Stomach (tissue), 9 donors: ENCODE measurements around the gene DSE. TPM values are rescaled to one million over a fixed set of nuclear protein-coding genes. Genes with fewer than 3 reads are reported as not detected.

Experiments used
- DNase-seq, 2 donors: peaks; one replicate each; pipeline versions ENCODE4 v3.0.0 to v3.0.0-alpha.2; 2013 to 2019
- H3K27ac ChIP-seq, 5 donors: fragments of 200-600 bp in 4 of 5; sonication (generic) in 4 of 5; one replicate each; pipeline ENCODE4 v1.5.1; 2013 to 2019; ENCODE audit warnings: mild to moderate bottlenecking in 1 of 5, moderate library complexity in 1 of 5
- H3K27me3 ChIP-seq, 3 donors: fragments of 200-600 bp; sonication (generic); one replicate each; pipeline ENCODE4 v1.5.1; 2017 to 2019; ENCODE audit warnings: mixed run types in 1 of 3
- H3K36me3 ChIP-seq, 4 donors: fragments of 200-600 bp; sonication (generic); 1 replicate in 3 of 4; 2 replicates in 1 of 4; pipeline ENCODE4 v1.5.1; 2016 to 2019
- H3K4me1 ChIP-seq, 4 donors: fragments of 200-600 bp; sonication (generic); one replicate each; pipeline ENCODE4 v1.5.1; 2016 to 2019
- H3K4me3 ChIP-seq, 4 donors: fragments of 200-600 bp; sonication (generic) in 3 of 4; one replicate each; pipeline ENCODE4 v1.5.1; 2016 to 2019; ENCODE audit warnings: mild to moderate bottlenecking in 1 of 4
- H3K9me3 ChIP-seq, 4 donors: fragments of 200-600 bp; sonication (generic); one replicate each; pipeline ENCODE4 v1.5.1; 2016 to 2019
- CTCF ChIP-seq, 7 experiments: fragments of 450-650 bp in 4 of 7; fragments of 200-600 bp in 3 of 7; sonication (generic) in 3 of 7; IDR thresholded peaks; one replicate each; pipeline ENCODE4 v1.5.1; 2016 to 2019; ENCODE audit warnings: antibody characterized with exemption in 7 of 7, control low read depth in 2 of 7, mild to moderate bottlenecking in 1 of 7
- EP300 ChIP-seq: sonication (generic); formaldehyde crosslinking; IDR thresholded peaks from one replicate; pipeline ENCODE4 v1.6.1; 2017; ENCODE audit warnings: antibody characterized with exemption
- POLR2A ChIP-seq, 4 donors: fragments of 450-650 bp; IDR thresholded peaks; one replicate each; pipeline ENCODE4 v1.6.1; 2016; ENCODE audit warnings: antibody characterized with exemption in 4 of 4, control low read depth in 2 of 4, mild to moderate bottlenecking in 1 of 4, moderate library complexity in 1 of 4
- POLR2AphosphoS5 ChIP-seq, 3 donors: sonication (generic); formaldehyde crosslinking; IDR thresholded peaks; one replicate each; pipeline ENCODE4 v1.6.1; 2016; ENCODE audit warnings: antibody characterized with exemption in 3 of 3
- WGBS, 5 donors: extraction: QIAGEN DNeasy Blood & Tissue Kit in 3 of 5; methylation state at CpG; one replicate each; pipeline versions ENCODE4 v1.1.5 to v1.1.7; 2013 to 2018; 5-methylcytosine and 5-hydroxymethylcytosine counted together
- intact Hi-C: fragments of 100-400 bp; cut with DNase I; formaldehyde crosslinking; loops from one replicate; pipeline ENCODE4 v1.15.1; 2023; ENCODE audit warnings: low total_unique reads
- polyA plus RNA-seq, 3 donors: library from polyadenylated mRNA; stranded (reverse); fragments of 200-250 nt; gene quantifications; one replicate each; pipeline ENCODE4 v1.2.3, GENCODE V29; 2013
- total RNA-seq, 5 donors: library from RNA; depleted of rRNA; stranded (reverse); fragments of >200 nt; gene quantifications; one replicate each; pipeline versions ENCODE4 v1.1.0 to v1.2.3, GENCODE V29; 2014 to 2016
- donor health status: healthy with polysubstance abuse.
- donor health status: Bipolar disorder and iron deficiency.
- donor health status: healthy.

The DSE gene
- total and polyA plus RNA-seq, 8 donors: 3.8 to 39.8 (median 12.5) TPM

- WGBS, 5 donors: 70 to 77% (median 75%) methylated on average over 6 of the region's 6 CpGs
Observed at GRCh38 chr6:116438590-116439448, 68.1 kb downstream of the DSE start.

GRCh38 chr6:116439522-116440051, 68.8 kb downstream of the DSE start:
- WGBS, 5 donors: 50 to 70% (median 68%) methylated on average over 1 of the region's 1 CpG
- H3K9me3 ChIP-seq: no peaks in the 10 kb centered on the region
- intact Hi-C loops: no loop called here
- DNase-seq: no peak
- TF ChIP-seq CTCF (IDR thresholded peaks at IDR 0.05) (no peak), EP300 (no peak), POLR2A (IDR thresholded peaks at IDR 0.05) (no peak), POLR2AphosphoS5 (IDR thresholded peaks at IDR 0.05) (no peak)
- H3K36me3 ChIP-seq: peaks cover 0 to 17% (median 15%) of the 10 kb centered on the region in 4 donors
- no peak overlapping the region for H3K27ac ChIP-seq
- H3K4me1 ChIP-seq: peaks cover 0 to 5% (median 0%) of the 10 kb centered on the region in 4 donors
- no peaks in the 10 kb centered on the region for H3K27me3 ChIP-seq
- no peak overlapping the region for H3K4me3 ChIP-seq

More at GRCh38 chr6:116438590-116439448, 68.1 kb downstream of the DSE start:
- Histone ChIP-seq H3K27ac (no peak overlapping the region), H3K4me3 (no peak overlapping the region), H3K36me3 (peaks cover 0 to 18% (median 15%) of the 10 kb centered on the region in 4 donors), H3K4me1 (no peaks in the 10 kb centered on the region), H3K27me3 (no peaks in the 10 kb centered on the region), H3K9me3 (no peaks in the 10 kb centered on the region)
- intact Hi-C loops: no loop called here
- no peak for DNase-seq
- TF ChIP-seq EP300: no peak
- TF ChIP-seq POLR2AphosphoS5 (IDR thresholded peaks at IDR 0.05): no peak
- no peak for TF ChIP-seq POLR2A (IDR thresholded peaks at IDR 0.05)
- TF ChIP-seq CTCF (IDR thresholded peaks at IDR 0.05): no peak

GRCh38 chr6:116443105-116443504, 72.4 kb downstream of the DSE start:
- TF ChIP-seq EP300: no peak
- TF ChIP-seq POLR2A (IDR thresholded peaks at IDR 0.05): no peak
- no peak for TF ChIP-seq POLR2AphosphoS5 (IDR thresholded peaks at IDR 0.05)
- no peak for TF ChIP-seq CTCF (IDR thresholded peaks at IDR 0.05)
- Histone ChIP-seq H3K27me3 (no peaks in the 10 kb centered on the region), H3K4me3 (no peak overlapping the region), H3K36me3 (no peaks in the 10 kb centered on the region), H3K27ac (no peak overlapping the region), H3K9me3 (no peaks in the 10 kb centered on the region), H3K4me1 (peaks cover 0 to 20% (median 5%) of the 10 kb centered on the region in 4 donors)
- WGBS, 5 donors: 88 to 95% (median 95%) methylated on average over 2 of the region's 2 CpGs
- intact Hi-C loops: no loop called here
- no peak for DNase-seq

DNA sequence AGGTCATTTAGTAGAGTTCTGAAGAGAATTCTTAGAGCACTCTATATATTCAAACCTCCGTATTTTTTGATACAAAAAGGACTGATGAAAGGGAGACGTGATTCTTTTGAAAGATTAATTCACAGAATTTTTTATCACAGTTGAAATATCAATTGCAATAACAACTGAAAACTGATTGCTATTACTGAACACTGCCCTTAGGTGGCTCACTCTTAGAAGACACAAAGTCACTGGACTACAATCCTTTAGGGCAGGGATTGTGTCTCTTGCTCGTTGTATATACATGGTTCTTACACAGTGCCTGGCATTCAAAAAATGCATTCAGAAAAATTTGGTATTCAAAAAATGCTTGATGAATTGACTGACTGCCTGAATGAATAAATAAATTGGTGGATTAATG, 73.3 kb downstream of the DSE start:
- peaks cover 0 to 20% (median 5%) of the 10 kb centered on the region in 4 donors for H3K4me1 ChIP-seq
- 12 to 24% (median 16%) methylated on average over 3 of the region's 3 CpGs for WGBS, 5 donors
- peak in 1 of 2 donors; percentile 44 for DNase-seq
- H3K27me3 ChIP-seq: no peaks in the 10 kb centered on the region
- H3K4me3 ChIP-seq: no peak overlapping the region
- no peaks in the 10 kb centered on the region for H3K9me3 ChIP-seq
- TF ChIP-seq POLR2A (IDR thresholded peaks at IDR 0.05): no peak
- TF ChIP-seq EP300: no peak
- no peak for TF ChIP-seq POLR2AphosphoS5 (IDR thresholded peaks at IDR 0.05)
- peak in 5 of 7 experiments; percentile 6 to 46 (median 28) for TF ChIP-seq CTCF (IDR thresholded peaks at IDR 0.05)
- H3K27ac ChIP-seq: no peak overlapping the region
- intact Hi-C loops: no loop called here
- no peaks in the 10 kb centered on the region for H3K36me3 ChIP-seq
